Nephron (organoid): ENCODE results near the gene ZNF688.
A peak's percentile ranks its signal among the peaks of the same experiment; 100 is the strongest.
"Not testable (repeated sequence)": the region's sequence is repeated elsewhere in the genome, so short reads cannot be mapped to it uniquely, and the experiment has no call there.

Experiments
- H3K27ac Mint-ChIP-seq, 3 experiments: 2 replicates each; pipeline ENCODE4 v1.8.0; 2020; ENCODE audit warnings: mixed read lengths in 3 of 3, mild to moderate bottlenecking in 2 of 3, moderate library complexity in 1 of 3
- H3K27me3 Mint-ChIP-seq: 2 replicates; pipeline ENCODE4 v1.8.0; 2021; ENCODE audit warnings: low read depth, mild to moderate bottlenecking, moderate library complexity, mixed read lengths
- H3K36me3 Mint-ChIP-seq: 2 replicates; pipeline ENCODE4 v1.8.0; 2020; ENCODE audit warnings: low read depth, mixed read lengths
- H3K4me1 Mint-ChIP-seq: 2 replicates; pipeline ENCODE4 v1.8.0; 2020; ENCODE audit warnings: mixed read lengths
- H3K4me3 Mint-ChIP-seq, 3 experiments: 2 replicates each; pipeline ENCODE4 v1.8.0; 2020; ENCODE audit warnings: mild to moderate bottlenecking in 3 of 3, mixed read lengths in 3 of 3, moderate library complexity in 2 of 3
- H3K9me3 Mint-ChIP-seq: 2 replicates; pipeline ENCODE4 v1.8.0; 2020; ENCODE audit warnings: mixed read lengths
- CTCF ChIP-seq, 3 experiments: fragments of 200-600 bp; sonication (generic); IDR thresholded peaks; one replicate each; pipeline ENCODE4 v1.5.0; 2021; ENCODE audit warnings: antibody characterized with exemption in 3 of 3; ENCODE audit not compliant: unreplicated experiment in 3 of 3

ZNF688 gene

GRCh38 chr16:30523768-30524574 lies 47.5 kb downstream of the ZNF688 start:
- peaks cover 10% of the 10 kb centered on the region for H3K36me3 Mint-ChIP-seq
- peak overlapping the region in 1 of 3 experiments; percentile 55 for H3K27ac Mint-ChIP-seq
- peaks cover 24% of the 10 kb centered on the region for H3K4me1 Mint-ChIP-seq
- no peaks in the 10 kb centered on the region for H3K27me3 Mint-ChIP-seq
- H3K4me3 Mint-ChIP-seq, result peak overlapping the region; percentile 47 to 77 (median 60)
- no peaks in the 10 kb centered on the region for H3K9me3 Mint-ChIP-seq
- TF ChIP-seq CTCF (IDR thresholded peaks at IDR 0.05; ENCODE audit: unreplicated experiment in 3 of 3), result no peak

GRCh38 chr16:30522702-30523463 lies 48.6 kb downstream of the ZNF688 start:
- Mint-ChIP-seq H3K4me1 (peaks cover 18% of the 10 kb centered on the region), H3K4me3 (peak overlapping the region; percentile 3 to 47 (median 42)), H3K27ac (peak overlapping the region in 2 of 3 experiments; percentile 48 to 89)
- not testable (repeated sequence) for H3K9me3 Mint-ChIP-seq, H3K27me3 Mint-ChIP-seq, H3K36me3 Mint-ChIP-seq

GRCh38 chr16:30521873-30522641 lies 49.5 kb downstream of the ZNF688 start:
- peaks cover 10% of the 10 kb centered on the region for H3K36me3 Mint-ChIP-seq
- peak overlapping the region; percentile 48 to 89 (median 71) for H3K27ac Mint-ChIP-seq
- no peaks in the 10 kb centered on the region for H3K9me3 Mint-ChIP-seq
- no peak for TF ChIP-seq CTCF (IDR thresholded peaks at IDR 0.05; ENCODE audit: unreplicated experiment in 3 of 3)
- H3K4me3 Mint-ChIP-seq, result peak overlapping the region; percentile 3 to 47 (median 42)
- peaks cover 11% of the 10 kb centered on the region for H3K4me1 Mint-ChIP-seq
- H3K27me3 Mint-ChIP-seq, result peaks cover 9% of the 10 kb centered on the region

GRCh38 chr16:30521476-30521872 lies 50.0 kb downstream of the ZNF688 start:
- peak overlapping the region; percentile 48 to 89 (median 71) for H3K27ac Mint-ChIP-seq
- peaks cover 9% of the 10 kb centered on the region for H3K27me3 Mint-ChIP-seq
- H3K4me3 Mint-ChIP-seq, result no peak overlapping the region
- peaks cover 10% of the 10 kb centered on the region for H3K36me3 Mint-ChIP-seq
- no peak for TF ChIP-seq CTCF (IDR thresholded peaks at IDR 0.05; ENCODE audit: unreplicated experiment in 3 of 3)
- no peaks in the 10 kb centered on the region for H3K9me3 Mint-ChIP-seq
- H3K4me1 Mint-ChIP-seq, result peaks cover 11% of the 10 kb centered on the region
